Naive thymus-derived CD8-positive, alpha-beta T cell (primary cell): ENCODE data around the gene UCK1. TPM values are rescaled to one million over a fixed set of nuclear protein-coding genes. Genes with fewer than 3 reads are reported as not detected.
"Not testable (repeated sequence)": the region's sequence is repeated elsewhere in the genome, so short reads cannot be mapped to it uniquely, and the experiment has no call there.

Experiments used
- ATAC-seq, 2 donors: fragments of 150-1000 bp; cut with Tn5 transposase in 1 of 2; sonication (Bioruptor Pico), chemical (Tn5 transposase) in 1 of 2; 1 replicate in 1 of 2; 2 replicates in 1 of 2; pipeline ENCODE4 v1.10.0; 2021; ENCODE audit warnings: mild to moderate bottlenecking in 2 of 2, moderate library complexity in 2 of 2
- POLR2A ChIA-PET: fragments of 350-600 bp; sonication (Branson Sonifier 250); formaldehyde crosslinking; loops from one replicate; lab custom pipeline; 2021; ENCODE audit warnings: antibody characterized with exemption; lab: Charles Lee
- DNase-seq, 10 donors: peaks; one replicate each; pipeline versions ENCODE4 v3.0.0 to v3.0.0-alpha.2; 2020 to 2022
- H3K27ac Mint-ChIP-seq, 10 donors: one replicate each; pipeline ENCODE4 v1.8.0; 2020 to 2022; ENCODE audit warnings: mild to moderate bottlenecking in 10 of 10, mixed read lengths in 10 of 10, moderate library complexity in 4 of 10, inconsistent platforms in 1 of 10
- H3K27me3 Mint-ChIP-seq, 5 donors: one replicate each; pipeline ENCODE4 v1.8.0; 2021 to 2022; ENCODE audit warnings: mixed read lengths in 5 of 5
- H3K36me3 Mint-ChIP-seq, 3 donors: one replicate each; pipeline ENCODE4 v1.8.0; 2020 to 2022; ENCODE audit warnings: mixed read lengths in 3 of 3, mild to moderate bottlenecking in 2 of 3, inconsistent platforms in 1 of 3
- H3K4me1 Mint-ChIP-seq, 4 donors: one replicate each; pipeline ENCODE4 v1.8.0; 2021 to 2022; ENCODE audit warnings: mixed read lengths in 4 of 4
- H3K4me3 Mint-ChIP-seq, 10 donors: one replicate each; pipeline ENCODE4 v1.8.0; 2020 to 2022; ENCODE audit warnings: mild to moderate bottlenecking in 10 of 10, mixed read lengths in 10 of 10, moderate library complexity in 6 of 10, inconsistent platforms in 1 of 10
- H3K9me3 Mint-ChIP-seq, 9 donors: one replicate each; pipeline ENCODE4 v1.8.0; 2020 to 2022; ENCODE audit warnings: mixed read lengths in 9 of 9, mild to moderate bottlenecking in 3 of 9, inconsistent platforms in 1 of 9, moderate library complexity in 1 of 9
- polyA plus RNA-seq, 3 donors: library from polyadenylated mRNA; unstranded; fragments of 300-500 nt; fragmentation: Illumina TruSeq; gene quantifications; one replicate each; pipeline ENCODE4 v1.2.3, GENCODE V29; 2021
- total RNA-seq, 8 experiments: library from RNA in 2 of 8; stranded (reverse) in 2 of 8; gene quantifications; one replicate each; pipeline ENCODE4 v1.2.3 and lab custom pipeline; 2021 to 2026

The UCK1 gene
- total and polyA plus RNA-seq, 5 experiments from 2014 or later: 21.8 to 29.9 (median 24.0) TPM

- POLR2A ChIA-PET: interaction anchor here (0.7 kb wide), 1 partner anchor 90 kb away, joined by 4 read pairs; no protein-coding TSS in a partner anchor
- DNase-seq: no peak
- Mint-ChIP-seq H3K27me3 (no peaks in the 10 kb centered on the region), H3K4me1 (peaks cover 0 to 3% (median under 1%) of the 10 kb centered on the region in 4 donors), H3K4me3 (no peak overlapping the region), H3K36me3 (peaks cover 0 to 12% (median 6%) of the 10 kb centered on the region in 3 donors), H3K9me3 (peaks cover 0 to 9% (median 0%) of the 10 kb centered on the region in 9 donors), H3K27ac (peak overlapping the region in 1 of 10 donors; percentile 53)
- no peak for ATAC-seq
Observed at GRCh38 chr9:131566158-131566557, 35.1 kb upstream of the UCK1 start.

GRCh38 chr9:131565369-131565768 is 34.3 kb upstream of the UCK1 start:
- DNase-seq (no peak), ATAC-seq (no peak)
- peaks cover 0 to 3% (median under 1%) of the 10 kb centered on the region in 4 donors for H3K4me1 Mint-ChIP-seq
- no peaks in the 10 kb centered on the region for H3K27me3 Mint-ChIP-seq
- H3K4me3 Mint-ChIP-seq: no peak overlapping the region
- POLR2A ChIA-PET: interaction anchor here (0.7 kb wide), 1 partner anchor 89 kb away, joined by 4 read pairs; no protein-coding TSS in a partner anchor
- H3K36me3 Mint-ChIP-seq: peaks cover 0 to 11% (median 5%) of the 10 kb centered on the region in 3 donors
- H3K27ac Mint-ChIP-seq: no peak overlapping the region
- H3K9me3 Mint-ChIP-seq: peaks cover 0 to 9% (median 0%) of the 10 kb centered on the region in 9 donors

- no peak overlapping the region for H3K27ac Mint-ChIP-seq
- POLR2A ChIA-PET: interaction anchor here (1.0 kb wide), 1 partner anchor 62 kb away, joined by 5 read pairs; no protein-coding TSS in a partner anchor
- no peak overlapping the region for H3K4me3 Mint-ChIP-seq
- no peaks in the 10 kb centered on the region for H3K36me3 Mint-ChIP-seq
- peaks cover 0 to 9% (median 0%) of the 10 kb centered on the region in 9 donors for H3K9me3 Mint-ChIP-seq
- peaks cover 0 to under 1% (median 0%) of the 10 kb centered on the region in 5 donors for H3K27me3 Mint-ChIP-seq
- ATAC-seq (no peak), DNase-seq (no peak)
- H3K4me1 Mint-ChIP-seq: peaks cover 0 to 1% (median 0%) of the 10 kb centered on the region in 4 donors
Observed at GRCh38 chr9:131562032-131562959, 31.2 kb upstream of the UCK1 start.

GRCh38 chr9:131559421-131560000 is 28.4 kb upstream of the UCK1 start:
- Mint-ChIP-seq H3K4me3 (no peak overlapping the region), H3K9me3 (peaks cover 0 to 9% (median 0%) of the 10 kb centered on the region in 9 donors), H3K4me1 (peaks cover 0 to 12% (median 5%) of the 10 kb centered on the region in 4 donors), H3K27me3 (peaks cover 0 to 24% (median 14%) of the 10 kb centered on the region in 5 donors), H3K36me3 (no peaks in the 10 kb centered on the region), H3K27ac (peak overlapping the region in 1 of 10 donors; percentile 69)
- no peak for ATAC-seq
- POLR2A ChIA-PET: interaction anchor here (0.6 to 1.0 kb wide), 4 partner anchors 24 to 186 kb away, joined by 3 to 5 read pairs (median 3); no protein-coding TSS in a partner anchor
- peak in 2 of 10 donors; percentile 19 to 25 for DNase-seq

GRCh38 chr9:131557855-131558548 is 26.9 kb upstream of the UCK1 start:
- Mint-ChIP-seq H3K4me1 (peaks cover 0 to 12% (median 5%) of the 10 kb centered on the region in 4 donors), H3K4me3 (no peak overlapping the region), H3K27me3 (peaks cover 3 to 35% (median 21%) of the 10 kb centered on the region in 5 donors), H3K27ac (peak overlapping the region in 1 of 10 donors; percentile 19), H3K9me3 (peaks cover 0 to 9% (median 0%) of the 10 kb centered on the region in 9 donors), H3K36me3 (no peaks in the 10 kb centered on the region)
- ATAC-seq (no peak), DNase-seq (no peak)
- POLR2A ChIA-PET: interaction anchor here (0.9 kb wide), 1 partner anchor 23 kb away, joined by 3 read pairs; no protein-coding TSS in a partner anchor

GRCh38 chr9:131555841-131556673 is 25.0 kb upstream of the UCK1 start:
- H3K4me1 Mint-ChIP-seq: peaks cover 0 to 12% (median 5%) of the 10 kb centered on the region in 4 donors
- H3K36me3 Mint-ChIP-seq: no peaks in the 10 kb centered on the region
- H3K9me3 Mint-ChIP-seq: no peaks in the 10 kb centered on the region
- ATAC-seq: no peak
- no peak for DNase-seq
- peak overlapping the region in 2 of 10 donors; percentile 40 to 53 for H3K27ac Mint-ChIP-seq
- H3K4me3 Mint-ChIP-seq: peak overlapping the region in 3 of 10 donors; percentile 8 to 15 (median 14)
- peaks cover 7 to 49% (median 32%) of the 10 kb centered on the region in 5 donors for H3K27me3 Mint-ChIP-seq
- POLR2A ChIA-PET: no interaction called here

GRCh38 chr9:131554843-131555351 is 23.8 kb upstream of the UCK1 start:
- peak overlapping the region in 1 of 10 donors; percentile 19 for H3K27ac Mint-ChIP-seq
- H3K9me3 Mint-ChIP-seq: no peaks in the 10 kb centered on the region

GRCh38 chr9:131554087-131554842 is 23.2 kb upstream of the UCK1 start:
- H3K4me3 Mint-ChIP-seq: peak overlapping the region in 1 of 10 donors; percentile 51
- no peak overlapping the region for H3K27ac Mint-ChIP-seq
- H3K36me3 Mint-ChIP-seq: no peaks in the 10 kb centered on the region
- POLR2A ChIA-PET: interaction anchor here (0.8 to 1.3 kb wide), 2 partner anchors 19 to 25 kb away, joined by 3 to 4 read pairs; no protein-coding TSS in a partner anchor
- no peak for ATAC-seq
- DNase-seq: no peak
- H3K27me3 Mint-ChIP-seq: peaks cover 16 to 67% (median 45%) of the 10 kb centered on the region in 5 donors
- peaks cover 0 to 17% (median 4%) of the 10 kb centered on the region in 4 donors for H3K4me1 Mint-ChIP-seq
- peaks cover 0 to 5% (median 0%) of the 10 kb centered on the region in 9 donors for H3K9me3 Mint-ChIP-seq

More at GRCh38 chr9:131554843-131555351, 23.8 kb upstream of the UCK1 start:
- Mint-ChIP-seq H3K36me3 (no peaks in the 10 kb centered on the region), H3K4me1 (peaks cover 0 to 14% (median 5%) of the 10 kb centered on the region in 4 donors), H3K4me3 (peak overlapping the region in 8 of 10 donors; percentile 16 to 54 (median 42)), H3K27me3 (peaks cover 11 to 60% (median 39%) of the 10 kb centered on the region in 5 donors)
- DNase-seq (no peak), ATAC-seq (peak; percentile 39 to 58)
- POLR2A ChIA-PET: interaction anchor here (0.8 kb wide), 1 partner anchor 18 kb away, joined by 3 read pairs; no protein-coding TSS in a partner anchor

- Mint-ChIP-seq H3K27ac (no peak overlapping the region), H3K4me3 (no peak overlapping the region), H3K4me1 (peaks cover 9 to 27% (median 18%) of the 10 kb centered on the region in 4 donors), H3K27me3 (peaks cover 34 to 86% (median 67%) of the 10 kb centered on the region in 5 donors), H3K9me3 (peaks cover 0 to 14% (median 0%) of the 10 kb centered on the region in 9 donors), H3K36me3 (peaks cover 5 to 12% (median 10%) of the 10 kb centered on the region in 3 donors)
- POLR2A ChIA-PET: interaction anchor here (0.7 kb wide), 1 partner anchor 715 kb away, joined by 4 read pairs; no protein-coding TSS in a partner anchor
- no peak for ATAC-seq
- no peak for DNase-seq
Observed at GRCh38 chr9:131552030-131552429, 21.0 kb upstream of the UCK1 start.

- POLR2A ChIA-PET, H3K27ac Mint-ChIP-seq, DNase-seq, ATAC-seq, H3K4me3 Mint-ChIP-seq: not testable (repeated sequence)
- Mint-ChIP-seq H3K27me3 (peaks cover 34 to 75% (median 61%) of the 10 kb centered on the region in 5 donors), H3K36me3 (peaks cover 5 to 12% (median 10%) of the 10 kb centered on the region in 3 donors), H3K4me1 (peaks cover 15 to 26% (median 22%) of the 10 kb centered on the region in 4 donors), H3K9me3 (peaks cover 0 to 15% (median 0%) of the 10 kb centered on the region in 9 donors)
Observed at GRCh38 chr9:131550465-131550864, 19.4 kb upstream of the UCK1 start.
